Measurements from ENCODE around the gene CHURC1.

CHURC1 gene

DNA sequence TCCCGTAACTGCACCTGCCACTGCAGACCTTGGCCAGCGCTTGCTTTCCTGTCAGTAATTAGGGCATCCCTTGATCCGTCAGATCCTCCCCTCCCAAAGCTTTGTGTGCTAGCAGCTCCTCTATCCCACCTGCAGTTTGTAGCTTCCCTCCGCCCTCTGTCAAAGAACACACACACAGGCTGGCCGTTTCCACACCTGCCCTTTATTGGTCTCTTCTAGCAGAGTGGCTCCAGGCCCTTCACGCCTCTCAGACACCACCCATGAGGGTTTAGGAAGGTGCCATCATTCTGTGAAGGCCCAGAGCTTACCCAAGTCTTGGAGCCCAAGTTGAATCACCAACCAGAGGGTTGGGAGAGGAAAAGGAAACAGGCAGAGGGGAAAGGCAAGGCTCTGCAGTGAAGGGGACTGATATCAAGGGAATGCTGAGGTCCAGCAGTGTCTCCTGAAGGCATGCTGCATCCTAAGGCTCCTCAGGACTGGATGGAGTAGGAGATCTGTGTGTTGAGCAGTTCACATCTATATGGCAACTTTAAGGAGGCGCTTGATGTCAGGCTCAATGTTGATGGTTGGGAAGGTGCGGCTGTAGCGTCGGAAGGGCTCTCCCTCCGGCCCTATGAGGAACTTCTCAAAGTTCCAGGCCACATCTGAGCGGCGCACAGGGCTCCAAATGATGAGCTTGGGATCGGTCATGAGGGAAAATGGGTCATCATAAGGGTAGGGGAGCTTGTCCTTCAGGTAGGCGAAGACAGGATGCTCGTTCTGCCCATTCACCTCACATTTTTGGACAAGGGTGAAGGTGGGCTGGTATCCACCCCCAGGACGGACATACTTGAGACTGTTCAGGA, 24.9 kb downstream of the CHURC1 start:
- no peak overlapping the region for H3K27ac ChIP-seq
- intact Hi-C loops (cut with DNase I; ENCODE audit: low total_unique reads): no loop called here

DNA sequence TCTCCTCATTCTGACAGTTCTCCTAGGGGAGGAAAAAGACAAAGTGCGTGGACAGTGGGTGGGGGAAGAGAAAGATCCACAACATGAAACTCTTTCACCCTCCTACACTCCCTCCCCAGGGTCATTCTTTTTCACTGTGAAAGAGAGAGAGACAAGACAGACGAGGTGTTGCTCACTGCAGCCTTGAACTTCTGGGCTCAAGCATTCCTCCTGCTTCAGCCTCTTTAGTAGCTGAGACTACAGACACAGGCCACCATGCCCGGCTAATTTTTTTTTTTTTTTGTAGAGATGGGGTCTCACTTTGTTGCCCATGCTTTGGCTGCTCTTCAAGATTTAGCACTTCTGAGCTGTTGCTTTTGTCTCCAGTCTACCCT, 25.5 kb downstream of the CHURC1 start:
- H3K36me3 ChIP-seq: peaks cover 0 to 52% (median 24%) of the 10 kb centered on the region in 3 donors
- no peak overlapping the region for H3K27ac ChIP-seq
- no peak overlapping the region for H3K4me3 ChIP-seq
- TF ChIP-seq, protein P1, sequence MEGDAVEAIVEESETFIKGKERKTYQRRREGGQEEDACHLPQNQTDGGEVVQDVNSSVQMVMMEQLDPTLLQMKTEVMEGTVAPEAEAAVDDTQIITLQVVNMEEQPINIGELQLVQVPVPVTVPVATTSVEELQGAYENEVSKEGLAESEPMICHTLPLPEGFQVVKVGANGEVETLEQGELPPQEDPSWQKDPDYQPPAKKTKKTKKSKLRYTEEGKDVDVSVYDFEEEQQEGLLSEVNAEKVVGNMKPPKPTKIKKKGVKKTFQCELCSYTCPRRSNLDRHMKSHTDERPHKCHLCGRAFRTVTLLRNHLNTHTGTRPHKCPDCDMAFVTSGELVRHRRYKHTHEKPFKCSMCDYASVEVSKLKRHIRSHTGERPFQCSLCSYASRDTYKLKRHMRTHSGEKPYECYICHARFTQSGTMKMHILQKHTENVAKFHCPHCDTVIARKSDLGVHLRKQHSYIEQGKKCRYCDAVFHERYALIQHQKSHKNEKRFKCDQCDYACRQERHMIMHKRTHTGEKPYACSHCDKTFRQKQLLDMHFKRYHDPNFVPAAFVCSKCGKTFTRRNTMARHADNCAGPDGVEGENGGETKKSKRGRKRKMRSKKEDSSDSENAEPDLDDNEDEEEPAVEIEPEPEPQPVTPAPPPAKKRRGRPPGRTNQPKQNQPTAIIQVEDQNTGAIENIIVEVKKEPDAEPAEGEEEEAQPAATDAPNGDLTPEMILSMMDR (IDR thresholded peaks at IDR 0.05): no peak
- DNase-seq: no peak
- H3K9me3 ChIP-seq: no peaks in the 10 kb centered on the region
- no peaks in the 10 kb centered on the region for H3K27me3 ChIP-seq
- intact Hi-C loops (cut with DNase I; ENCODE audit: low total_unique reads): no loop called here
- H3K4me1 ChIP-seq: peaks cover 0 to 31% (median 19%) of the 10 kb centered on the region in 4 donors

More for the DNA sequence above, 24.9 kb downstream of the CHURC1 start:
- Histone ChIP-seq H3K9me3 (no peaks in the 10 kb centered on the region), H3K4me3 (no peak overlapping the region), H3K27me3 (no peaks in the 10 kb centered on the region), H3K4me1 (peaks cover 0 to 37% (median 24%) of the 10 kb centered on the region in 4 donors), H3K36me3 (peaks cover 0 to 48% (median 26%) of the 10 kb centered on the region in 3 donors)
- no peak for DNase-seq
- TF ChIP-seq, protein P1 (IDR thresholded peaks at IDR 0.05): no peak

DNA sequence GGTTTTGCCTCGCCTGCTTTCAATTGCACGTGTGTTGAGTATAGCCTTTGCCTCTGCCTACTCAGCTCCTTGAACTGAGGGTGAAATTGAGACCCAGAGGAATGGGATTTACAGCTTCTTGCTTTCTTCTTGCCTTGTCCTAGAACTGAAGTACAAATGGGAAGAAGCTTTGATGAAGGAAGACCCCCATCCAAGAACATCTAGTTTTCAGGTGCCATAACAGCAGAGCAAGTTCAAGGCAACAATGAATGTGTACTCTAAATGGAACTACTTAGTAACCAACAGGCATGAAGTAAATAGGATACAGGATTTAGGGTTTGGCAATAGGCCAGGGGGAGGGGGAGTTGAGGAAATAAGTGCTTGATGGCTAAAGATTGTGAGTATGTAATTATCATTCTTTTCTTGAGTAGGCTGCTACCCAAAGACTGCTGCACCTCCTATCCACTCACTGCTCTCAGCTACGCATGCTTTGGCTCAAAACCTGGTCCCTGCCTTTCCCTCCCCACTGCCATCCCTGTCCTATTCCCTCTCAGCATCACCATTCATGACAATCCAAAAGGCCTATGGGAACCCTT, 26.2 kb downstream of the CHURC1 start:
- Histone ChIP-seq H3K4me1 (peaks cover 0 to 25% (median 14%) of the 10 kb centered on the region in 4 donors), H3K36me3 (peaks cover 0 to 58% (median 30%) of the 10 kb centered on the region in 3 donors), H3K27ac (no peak overlapping the region), H3K4me3 (no peak overlapping the region), H3K27me3 (no peaks in the 10 kb centered on the region), H3K9me3 (no peaks in the 10 kb centered on the region)
- DNase-seq: no peak
- TF ChIP-seq, protein P1 (IDR thresholded peaks at IDR 0.05): no peak
- intact Hi-C loops (cut with DNase I; ENCODE audit: low total_unique reads): no loop called here

DNA sequence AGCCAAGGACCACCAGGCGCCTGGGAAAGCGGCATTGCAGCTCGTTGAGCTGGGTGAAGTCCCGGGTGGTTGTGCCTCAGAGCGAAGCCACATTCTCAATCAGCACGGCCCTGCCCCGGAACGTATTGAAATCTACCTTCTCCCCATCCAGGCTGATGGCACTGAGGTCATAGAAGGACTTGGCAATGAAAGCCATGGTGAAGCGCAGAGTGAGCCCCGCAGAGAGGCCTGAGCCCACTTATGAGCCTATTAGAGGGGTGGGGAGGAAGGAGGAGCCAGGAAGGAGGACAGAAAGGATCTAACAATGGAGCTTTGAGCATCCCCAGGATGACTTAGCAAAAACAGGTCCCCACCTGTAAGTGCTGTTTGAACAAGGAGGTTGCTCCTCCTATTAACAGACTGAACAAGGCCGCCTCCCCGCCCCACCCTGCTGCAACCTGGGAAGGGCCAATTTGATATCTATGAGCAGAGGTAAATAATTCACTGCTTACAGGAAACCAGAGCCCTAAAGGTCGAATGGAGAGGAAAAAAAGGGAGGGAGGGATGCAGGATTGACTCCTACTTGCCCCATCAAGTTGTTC, 28.4 kb downstream of the CHURC1 start, which contains the start of gene GPX2:
Gene GPX2 (minus strand): TSS at position 215 of the 581 bp plus-strand sequence. CDS start 19 bp downstream, at position 196.
- intact Hi-C loops (cut with DNase I; ENCODE audit: low total_unique reads): no loop called here
- no peak for DNase-seq
- no peaks in the 10 kb centered on the region for H3K9me3 ChIP-seq
- no peak within 1 kb of the TSS for H3K27ac ChIP-seq
- TF ChIP-seq, protein P1 (IDR thresholded peaks at IDR 0.05): no peak
- no peak within 1 kb of the TSS for H3K4me3 ChIP-seq
- no peaks in the 10 kb centered on the region for H3K27me3 ChIP-seq
- H3K4me1 ChIP-seq: peaks cover 0 to 3% (median 1%) of the 10 kb centered on the region in 4 donors
- H3K36me3 ChIP-seq: peaks cover 0 to 60% (median 35%) of the 10 kb centered on the region in 3 donors

DNA sequence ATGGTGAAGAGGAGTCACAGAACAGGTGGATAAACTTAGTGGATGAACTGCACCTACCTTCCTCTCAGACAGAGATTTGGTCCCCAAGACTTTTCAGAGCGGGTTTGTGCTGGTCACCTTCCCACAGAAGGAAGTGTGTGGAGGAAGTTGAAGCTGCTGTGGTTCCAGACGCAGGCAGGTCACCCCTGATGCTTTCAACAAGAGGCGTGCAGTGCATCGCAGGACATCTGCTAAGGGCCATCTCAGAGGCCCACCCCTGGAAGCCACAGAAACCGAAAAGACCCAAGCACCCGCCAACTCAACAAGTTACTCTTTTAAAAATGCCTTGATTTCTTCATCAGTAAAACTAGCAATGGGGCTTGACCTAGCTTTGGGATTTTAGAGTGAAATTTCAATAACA, 29.3 kb downstream of the CHURC1 start:
- no peaks in the 10 kb centered on the region for H3K27me3 ChIP-seq
- no peak overlapping the region for H3K4me3 ChIP-seq
- H3K4me1 ChIP-seq: no peaks in the 10 kb centered on the region
- intact Hi-C loops (cut with DNase I; ENCODE audit: low total_unique reads): no loop called here
- H3K27ac ChIP-seq: no peak overlapping the region
- H3K36me3 ChIP-seq: peaks cover 0 to 68% (median 43%) of the 10 kb centered on the region in 3 donors
- no peaks in the 10 kb centered on the region for H3K9me3 ChIP-seq
- DNase-seq: no peak
- TF ChIP-seq, protein P1 (IDR thresholded peaks at IDR 0.05): no peak
